Fibroblast of the aortic adventitia (primary cell): Measurements from ENCODE around the gene PABPC1L. TPM values are rescaled to one million over a fixed set of nuclear protein-coding genes. Genes with fewer than 3 reads are reported as not detected.

Experiments
- DNase-seq: peaks from one replicate; pipeline ENCODE4 v3.0.0-alpha.2; 2010; ENCODE audit warnings: low read depth
- H3K4me3 ChIP-seq: 2 replicates; pipeline ENCODE4 v1.5.1; 2011; ENCODE audit warnings: low read depth, mild to moderate bottlenecking, control low read depth, low read length, moderate library complexity
- CTCF ChIP-seq: IDR thresholded peaks from 2 replicates; pipeline ENCODE4 v1.5.1; 2011; ENCODE audit warnings: mild to moderate bottlenecking, low read length, control low read depth, inconsistent platforms; ENCODE audit not compliant: insufficient read depth
- total RNA-seq: library from RNA; depleted of rRNA; stranded (reverse); fragments of >200 nt; gene quantifications from 2 replicates; pipeline ENCODE4 v1.2.3, GENCODE V29; 2012; ENCODE audit warnings: low replicate concordance

PABPC1L gene
- total RNA-seq, 1 donor, result 7.9 TPM

GRCh38 chr20:44959638-44960102 is 49.8 kb downstream of the PABPC1L start:
- DNase-seq, result peak; percentile 47
- no peak for TF ChIP-seq CTCF
- peak overlapping the region; percentile 83 for H3K4me3 ChIP-seq

DNA sequence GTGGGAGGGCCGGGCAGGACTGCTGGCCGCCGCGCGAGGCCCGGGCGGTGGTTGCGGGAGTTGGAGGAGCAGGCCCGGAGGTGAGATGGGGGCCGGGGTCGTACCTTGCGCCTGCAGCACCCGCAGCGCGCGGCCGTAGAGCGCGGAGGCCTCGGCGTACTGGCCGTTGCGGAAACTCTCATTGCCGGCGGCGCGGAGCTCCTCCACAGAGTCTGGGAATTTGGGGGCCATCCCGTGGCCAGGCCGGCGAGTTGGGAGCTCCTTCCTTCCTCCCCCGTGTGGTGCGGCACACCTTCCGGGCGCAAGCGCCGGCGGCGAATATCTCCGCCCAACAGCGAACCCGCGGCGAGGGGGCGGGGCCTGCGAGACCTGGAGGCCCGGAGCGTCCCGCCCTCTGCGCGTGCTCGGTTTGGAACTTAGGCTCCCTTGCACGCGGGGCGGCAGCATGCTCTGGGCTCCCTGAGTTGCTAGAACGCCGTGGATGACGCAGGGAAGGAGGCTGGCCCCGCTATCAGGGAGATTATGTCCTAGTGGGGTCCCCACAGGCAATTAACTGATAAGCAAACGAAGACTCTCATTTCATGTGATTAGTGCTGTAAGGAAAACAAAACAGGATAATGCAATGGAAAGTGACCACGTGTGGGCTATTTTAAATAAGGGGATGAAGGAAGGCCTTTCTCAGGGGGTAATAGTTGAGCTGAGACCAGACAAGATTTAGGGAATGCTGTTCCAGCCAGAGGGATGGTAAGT is 50.4 kb downstream of the PABPC1L start, which contains the start of gene TOMM34:
Gene TOMM34 (minus strand): TSS at position 295 of the 750 bp plus-strand sequence. CDS start 64 bp downstream, at position 231.
- peak within 1 kb of the TSS; percentile 83 for H3K4me3 ChIP-seq
- DNase-seq, result peak; percentile 82
- no peak for TF ChIP-seq CTCF

DNA sequence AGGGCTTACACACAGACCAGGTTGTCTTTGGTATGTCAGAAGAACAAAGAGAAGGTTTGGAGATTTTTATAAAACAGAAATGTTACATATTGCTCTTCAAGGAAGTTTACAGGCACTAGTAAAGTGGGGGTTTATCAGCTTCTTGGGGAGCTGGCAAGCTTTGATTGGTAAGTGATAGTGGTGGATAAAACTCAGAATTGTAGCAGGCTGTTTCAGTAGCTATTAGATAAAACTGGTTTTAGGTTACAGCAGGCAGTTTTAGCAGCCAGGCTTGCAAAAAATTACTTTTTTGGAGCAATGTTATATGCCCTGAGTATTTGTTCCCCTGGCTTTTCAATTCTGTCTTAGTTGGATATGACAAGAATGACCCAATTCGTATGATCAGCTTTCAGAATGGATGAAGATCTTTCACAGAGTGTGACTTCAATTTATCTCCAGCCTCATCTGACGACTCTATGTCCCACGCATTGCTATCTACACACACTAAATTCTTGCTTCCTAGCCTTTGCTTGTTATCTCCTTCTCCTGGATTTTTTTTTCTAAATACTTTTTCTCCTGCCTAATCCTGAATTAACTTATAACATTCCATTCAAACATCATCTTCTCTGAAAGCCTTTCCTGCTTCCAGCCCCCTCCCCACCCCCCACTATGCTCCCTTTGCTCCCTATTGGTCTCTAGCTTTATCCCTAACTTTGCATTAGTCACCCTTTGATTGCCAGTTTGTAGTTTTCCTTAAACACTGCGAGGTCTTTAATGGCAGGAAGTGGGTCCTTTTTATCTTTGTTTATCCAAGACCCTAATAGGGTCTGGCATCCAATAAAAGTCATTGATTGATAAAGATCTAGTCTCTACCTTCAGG is 51.4 kb downstream of the PABPC1L start:
- no peak overlapping the region for H3K4me3 ChIP-seq
- peak; percentile 8 for DNase-seq
- no peak for TF ChIP-seq CTCF

DNA sequence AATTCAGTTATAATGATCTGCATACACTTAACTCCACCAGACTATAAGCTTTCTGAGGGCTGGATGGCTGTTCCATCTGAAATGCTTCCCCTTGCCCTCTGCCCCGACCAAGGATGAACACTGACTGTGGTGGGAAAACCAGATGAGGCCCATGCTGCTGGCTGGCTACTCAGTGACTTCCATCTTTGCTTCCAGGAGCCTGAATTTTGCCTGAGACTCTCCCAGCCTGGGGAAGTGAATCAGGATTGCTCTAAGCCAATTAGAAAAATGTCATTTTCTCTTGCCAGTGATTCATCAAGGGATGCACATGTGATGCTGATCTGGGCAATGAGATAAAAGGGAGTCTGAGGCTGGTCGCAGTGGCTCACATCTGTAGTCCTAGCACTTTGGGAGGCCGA is 52.0 kb downstream of the PABPC1L start:
- no peak overlapping the region for H3K4me3 ChIP-seq
- DNase-seq, result peak; percentile 33
- no peak for TF ChIP-seq CTCF

DNA sequence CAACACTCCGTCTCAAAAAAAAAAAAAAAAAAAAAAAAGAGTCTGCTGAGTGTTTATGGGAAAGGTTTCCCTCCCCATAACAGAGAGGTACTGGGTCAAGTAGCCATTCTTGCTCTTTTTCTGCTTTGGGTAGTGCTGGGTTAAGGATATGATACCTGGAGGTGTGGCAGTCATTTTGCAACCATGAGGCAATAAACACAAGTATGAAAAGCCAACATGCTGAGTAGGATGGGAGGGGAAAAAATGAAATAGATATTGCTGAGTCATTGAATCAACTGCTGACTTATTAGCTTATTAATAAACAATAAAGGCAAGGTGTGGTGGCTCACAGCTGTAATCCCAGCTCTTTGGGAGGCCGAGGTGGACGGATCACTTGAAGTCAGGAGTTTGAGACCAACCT is 52.6 kb downstream of the PABPC1L start:
- no peak overlapping the region for H3K4me3 ChIP-seq
- peak; percentile 4 for DNase-seq
- TF ChIP-seq CTCF, result no peak

DNA sequence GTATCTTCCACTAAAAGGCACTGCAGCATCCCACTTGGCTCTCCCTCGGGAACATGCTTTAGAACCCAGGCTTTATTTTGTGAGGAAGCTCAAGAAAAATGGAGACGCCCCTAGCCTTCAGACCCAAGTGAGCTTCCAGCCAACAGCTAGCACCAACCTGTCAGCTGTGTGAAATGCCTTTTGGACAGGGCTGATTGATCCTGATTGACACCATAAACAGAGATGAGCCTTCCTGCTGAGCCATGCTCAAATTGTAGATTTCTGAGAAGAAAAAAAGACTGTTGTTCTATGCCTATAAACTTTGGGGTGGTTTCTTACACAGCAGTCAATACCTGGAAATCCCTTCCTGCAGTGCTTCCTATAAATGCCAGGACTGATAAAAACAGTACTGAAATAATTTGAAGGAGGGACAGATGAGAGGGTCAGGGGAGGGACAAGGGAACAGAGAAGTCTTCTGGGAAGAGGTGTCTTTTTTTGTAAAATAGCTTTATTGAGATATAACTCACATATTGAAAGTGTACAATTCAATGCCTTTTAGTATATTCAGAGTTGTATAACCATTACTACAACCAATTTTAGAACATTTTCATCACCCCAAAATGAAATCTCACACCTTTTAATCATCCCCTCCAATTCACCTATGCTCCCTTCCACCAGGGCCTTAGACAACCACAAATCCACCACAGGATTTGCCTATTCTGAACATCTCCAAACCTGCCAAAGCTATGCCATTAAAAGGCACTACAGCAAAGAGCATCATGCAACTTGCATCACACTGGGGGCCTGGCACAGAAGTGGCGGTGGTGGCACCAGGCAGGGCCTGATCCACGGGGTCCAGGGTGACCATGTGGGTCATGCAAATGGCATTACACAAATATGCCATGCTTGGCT is 53.7 kb downstream of the PABPC1L start:
- DNase-seq, result no peak
- H3K4me3 ChIP-seq, result no peak overlapping the region
- no peak for TF ChIP-seq CTCF
